H1 (cell line): ENCODE results near the gene CDK5R2. TPM values are rescaled to one million over a fixed set of nuclear protein-coding genes. Genes with fewer than 3 reads are reported as not detected.
A peak's percentile ranks its signal among the peaks of the same experiment; 100 is the strongest.

Experiments used
- CTCF ChIA-PET: fragments of 300-600 bp; sonication (Branson Sonifier 250); formaldehyde crosslinking; loops from one replicate; lab custom pipeline; 2021; ENCODE audit not compliant: partially characterized antibody; lab: Charles Lee
- POLR2A ChIA-PET: fragments of 300-600 bp; sonication (Branson Sonifier 250); formaldehyde crosslinking; loops from one replicate; lab custom pipeline; 2021; ENCODE audit warnings: inconsistent platforms; ENCODE audit not compliant: partially characterized antibody; lab: Charles Lee
- DNase-seq, 2 experiments: peaks; one replicate each; pipeline versions ENCODE4 v3.0.0 to v3.0.0-alpha.2; 2010 to 2022; ENCODE audit warnings: low spot score in 2 of 2, low read depth in 1 of 2, mixed read lengths in 1 of 2
- FAIRE-seq: peaks from 2 replicates; lab custom pipeline; 2011; peaks lifted over from hg19 to GRCh38; lab: Jason Lieb, UNC
- H2AFZ ChIP-seq: 2 replicates; pipeline ENCODE4 v1.8.1; 2012; ENCODE audit warnings: low read length, inconsistent platforms
- H2AK5ac ChIP-seq: 2 replicates; pipeline ENCODE4 v1.6.1; 2013; ENCODE audit warnings: low read depth, low read length
- H2BK120ac ChIP-seq: replicated peaks from 2 replicates; pipeline ENCODE3; 2013; ENCODE audit warnings: low read depth, low read length, inconsistent platforms
- H2BK12ac ChIP-seq: 2 replicates; pipeline ENCODE4 v1.6.1; 2013; ENCODE audit warnings: low read depth, low read length
- H2BK15ac ChIP-seq: 2 replicates; pipeline ENCODE4 v1.6.1; 2013; ENCODE audit warnings: low read length
- H2BK20ac ChIP-seq: 2 replicates; pipeline ENCODE4 v1.6.1; 2013; ENCODE audit warnings: low read length
- H2BK5ac ChIP-seq: 2 replicates; pipeline ENCODE4 v1.6.1; 2013; ENCODE audit warnings: low read depth, low read length
- H3K14ac ChIP-seq: 2 replicates; pipeline ENCODE4 v1.6.1; 2013; ENCODE audit warnings: inconsistent platforms; ENCODE audit not compliant: insufficient read length
- H3K18ac ChIP-seq: 2 replicates; pipeline ENCODE4 v1.6.1; 2013; ENCODE audit warnings: low read length; ENCODE audit errors: extremely low read depth
- H3K23ac ChIP-seq: 2 replicates; pipeline ENCODE4 v1.6.1; 2013; ENCODE audit warnings: inconsistent platforms; ENCODE audit not compliant: insufficient read length
- H3K23me2 ChIP-seq: 2 replicates; pipeline ENCODE4 v1.6.1; 2013; ENCODE audit warnings: low read depth, low read length
- H3K27ac ChIP-seq: 2 replicates; pipeline ENCODE4 v1.6.1; 2011; ENCODE audit warnings: low read depth, low read length, inconsistent platforms
- H3K27me3 ChIP-seq, 4 experiments: replicated peaks in 1 of 4; 1 replicate in 1 of 4; 2 replicates in 3 of 4; pipeline versions ENCODE4 v1.6.1 to v1.8.1; 2011 to 2013; ENCODE audit warnings: low read length in 3 of 4, mild to moderate bottlenecking in 3 of 4, inconsistent platforms in 2 of 4, mixed read lengths in 2 of 4, moderate library complexity in 1 of 4; ENCODE audit not compliant: control insufficient read depth in 3 of 4, insufficient read depth in 3 of 4; ENCODE audit errors: extremely low read depth in 1 of 4
- H3K36me3 ChIP-seq, 4 experiments: 2 replicates each; pipeline versions ENCODE4 v1.6.1 to v1.8.1; 2011 to 2013; ENCODE audit warnings: mild to moderate bottlenecking in 4 of 4, low read length in 3 of 4, moderate library complexity in 2 of 4, control low read depth in 1 of 4, inconsistent platforms in 1 of 4; ENCODE audit not compliant: insufficient read depth in 4 of 4, control insufficient read depth in 2 of 4
- H3K4ac ChIP-seq: replicated peaks from 2 replicates; pipeline ENCODE3; 2013; ENCODE audit warnings: low read length, low read depth, mixed read lengths, inconsistent platforms; ENCODE audit not compliant: insufficient read length
- H3K4me1 ChIP-seq, 4 experiments: replicated peaks in 1 of 4; 1 replicate in 1 of 4; 2 replicates in 3 of 4; pipeline versions ENCODE4 v1.6.1 to v1.8.1; 2011 to 2013; ENCODE audit warnings: low read length in 3 of 4, inconsistent platforms in 2 of 4, mixed read lengths in 1 of 4; ENCODE audit not compliant: insufficient read depth in 4 of 4, control insufficient read depth in 3 of 4
- H3K4me2 ChIP-seq, 2 experiments: 2 replicates each; pipeline versions ENCODE4 v1.6.1 to v1.8.1; 2011 to 2013; ENCODE audit warnings: low read depth in 2 of 2, low read length in 2 of 2, control low read depth in 1 of 2, inconsistent platforms in 1 of 2, mild to moderate bottlenecking in 1 of 2; ENCODE audit not compliant: insufficient read depth in 1 of 2
- H3K4me3 ChIP-seq, 4 experiments: fragments of 200-600, 300-600 bp in 1 of 4; sonication (generic), shearing (Covaris generic), sonication (Bioruptor Twin) in 1 of 4; 2 replicates each; pipeline versions ENCODE4 v1.5.1 to v1.8.1; 2011 to 2016; ENCODE audit warnings: low read length in 4 of 4, low read depth in 3 of 4, control low read depth in 2 of 4, inconsistent platforms in 2 of 4, mild to moderate bottlenecking in 2 of 4, mixed read lengths in 1 of 4, moderate library complexity in 1 of 4; ENCODE audit not compliant: insufficient read depth in 2 of 4; ENCODE audit errors: extremely low read depth in 1 of 4
- H3K56ac ChIP-seq: replicated peaks from 2 replicates; pipeline ENCODE3; 2013; ENCODE audit warnings: low read depth, mild to moderate bottlenecking, mixed read lengths, low read length, inconsistent platforms; ENCODE audit not compliant: insufficient read length
- H3K79me1 ChIP-seq: 2 replicates; pipeline ENCODE4 v1.6.1; 2013; ENCODE audit warnings: low read depth, low read length, control low read depth
- H3K79me2 ChIP-seq, 2 experiments: 2 replicates each; pipeline versions ENCODE4 v1.6.1 to v1.8.1; 2012 to 2013; ENCODE audit warnings: low read length in 2 of 2, mild to moderate bottlenecking in 2 of 2, inconsistent platforms in 1 of 2; ENCODE audit not compliant: insufficient read depth in 2 of 2, control insufficient read depth in 1 of 2
- H3K9ac ChIP-seq, 4 experiments: replicated peaks in 1 of 4; 1 replicate in 1 of 4; 2 replicates in 3 of 4; pipeline versions ENCODE4 v1.6.1 to v1.8.1; 2011 to 2013; ENCODE audit warnings: low read depth in 3 of 4, low read length in 3 of 4, control low read depth in 2 of 4, mild to moderate bottlenecking in 2 of 4, moderate library complexity in 2 of 4, inconsistent platforms in 1 of 4; ENCODE audit errors: extremely low read depth in 1 of 4
- H3K9me3 ChIP-seq, 2 experiments: 2 replicates each; pipeline versions ENCODE4 v1.6.1 to v1.8.1; 2012 to 2013; ENCODE audit warnings: mild to moderate bottlenecking in 2 of 2, moderate library complexity in 2 of 2, control low read depth in 1 of 2, inconsistent platforms in 1 of 2, low read depth in 1 of 2, low read length in 1 of 2, mixed read lengths in 1 of 2; ENCODE audit not compliant: insufficient read depth in 2 of 2
- H4K20me1 ChIP-seq, 2 experiments: replicated peaks in 1 of 2; 2 replicates each; pipeline versions ENCODE3 to v1.8.1; 2011 to 2013; ENCODE audit warnings: inconsistent platforms in 2 of 2, low read length in 2 of 2, mild to moderate bottlenecking in 1 of 2; ENCODE audit not compliant: insufficient read depth in 2 of 2, control insufficient read depth in 1 of 2
- H4K5ac ChIP-seq: 2 replicates; pipeline ENCODE4 v1.6.1; 2013; ENCODE audit warnings: low read length, low read depth, mixed read lengths, inconsistent platforms; ENCODE audit not compliant: insufficient read length
- H4K8ac ChIP-seq: 2 replicates; pipeline ENCODE4 v1.8.0; 2013; ENCODE audit warnings: mild to moderate bottlenecking, moderate library complexity, low read length, inconsistent platforms; ENCODE audit not compliant: insufficient read depth; ENCODE audit errors: extremely low read depth
- H4K91ac ChIP-seq: replicated peaks from 2 replicates; pipeline ENCODE3; 2013; ENCODE audit warnings: low read length, mixed read lengths, inconsistent platforms; ENCODE audit not compliant: insufficient read length
- EGR1 ChIP-seq: IDR thresholded peaks from 2 replicates; pipeline ENCODE4 v1.6.1; 2011; ENCODE audit warnings: low read depth, low read length, borderline replicate concordance
- SIX5 ChIP-seq: IDR thresholded peaks from 2 replicates; pipeline ENCODE4 v1.6.1; 2011; ENCODE audit warnings: mild to moderate bottlenecking, low read depth, low read length
- TCF12 ChIP-seq: IDR thresholded peaks from 2 replicates; pipeline ENCODE4 v1.6.1; 2011; ENCODE audit warnings: low read depth, mild to moderate bottlenecking, low read length
- ZNF274 ChIP-seq: IDR thresholded peaks from 2 replicates; pipeline ENCODE4 v1.7.0; 2012; ENCODE audit warnings: low read length, borderline replicate concordance; ENCODE audit errors: extremely low read depth
- WGBS, 2 experiments: shearing (Covaris generic) in 1 of 2; methylation state at CpG; one replicate each; pipeline versions ENCODE4 v1.1.6 to v1.1.7; 2013 to 2015; ENCODE audit warnings: low lambda C conversion rate in 2 of 2, mixed read lengths in 2 of 2, inconsistent platforms in 1 of 2, low coverage in 1 of 2, missing lambda C conversion rate in 1 of 2; ENCODE audit not compliant: insufficient replicate concordance in 2 of 2, insufficient coverage in 1 of 2, insufficient read length in 1 of 2; ENCODE audit errors: extremely low coverage in 1 of 2, missing lambda C conversion rate in 1 of 2; 5-methylcytosine and 5-hydroxymethylcytosine counted together
- polyA plus RNA-seq, 7 experiments: library from polyadenylated mRNA; depleted of rRNA in 3 of 7; stranded (reverse) in 5 of 7; unstranded in 2 of 7; fragments of >200 nt in 5 of 7; fragments of 200-250 nt in 2 of 7; gene quantifications; 1 replicate in 5 of 7; 2 replicates in 1 of 7; 4 replicates in 1 of 7; pipeline versions ENCODE4 v1.2.1 to v1.2.3, GENCODE V29; 2011 to 2013; ENCODE audit warnings: missing spikeins in 2 of 7, mixed read lengths in 2 of 7
- total RNA-seq: library from RNA; stranded (reverse); fragmentation: NEBNext Ultra II Directional; extraction: Animal tissue kit (Norgen Biotek cat#: 25700); gene quantifications from 2 replicates; pipeline ENCODE4 v1.2.1, GENCODE V29; 2021

CDK5R2 gene
- total and polyA plus RNA-seq, 2 of the 8 experiments (the other 6 are each of a cell fraction or from before 2014, with no cell fraction given): 0.14 TPM; not detected in 1

DNA sequence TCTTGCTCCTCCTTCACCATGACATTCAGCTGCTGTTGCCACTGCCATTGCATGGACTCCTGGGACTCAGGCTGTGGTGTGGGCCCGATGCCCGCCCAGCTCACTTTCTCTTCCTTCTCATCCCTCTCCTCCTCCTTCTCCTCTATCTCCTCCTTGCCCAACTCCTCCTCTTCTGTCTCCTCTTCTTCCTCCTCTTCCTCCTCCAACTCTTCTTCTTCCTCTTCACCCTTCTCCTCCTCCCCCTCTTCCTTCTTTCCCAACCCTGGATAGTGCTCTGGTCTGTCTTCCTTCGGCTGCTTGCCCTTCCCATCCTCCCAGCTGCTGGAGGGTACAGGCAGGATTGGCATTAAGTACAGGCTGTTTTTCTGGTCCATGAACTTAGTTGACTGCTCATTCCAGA is 44.5 kb downstream of the CDK5R2 start:
- no peak overlapping the region for H3K9ac ChIP-seq
- H3K27ac ChIP-seq: no peak overlapping the region
- no peak overlapping the region for H4K91ac ChIP-seq
- no peaks in the 10 kb centered on the region for H3K9me3 ChIP-seq
- 77% methylated on average over 3 of the region's 3 CpGs; no CpG with 5 or more reads in 1 of the 2 experiments for WGBS, 2 experiments
- H3K23me2 ChIP-seq: peaks cover 10% of the 10 kb centered on the region; the same call in 1 of the 2 replicates
- 0 out of 2 replicates have a peak overlapping the region, but pooled peaks have one; percentile 12 for H2BK15ac ChIP-seq
- DNase-seq (no peak), FAIRE-seq (no peak)
- no peaks in the 10 kb centered on the region for H3K79me2 ChIP-seq
- ChIA-PET POLR2A (no interaction called here), CTCF (interaction anchor here (0.6 to 19.5 kb wide), 18 partner anchors 12 to 308 kb away, joined by 3 to 284 read pairs (median 23); partner anchors contain the start of genes CFAP65, CRYBA2, FEV and IHH)
- no peak overlapping the region for H2BK5ac ChIP-seq
- no peak overlapping the region for H3K14ac ChIP-seq
- no peak overlapping the region for H3K18ac ChIP-seq
- H4K20me1 ChIP-seq: peaks cover 1 to 7% of the 10 kb centered on the region in 2 experiments
- H2AFZ ChIP-seq: no peak overlapping the region
- H3K79me1 ChIP-seq: no peaks in the 10 kb centered on the region
- H3K23ac ChIP-seq: no peak overlapping the region
- no peak overlapping the region for H4K8ac ChIP-seq
- no peak overlapping the region for H2BK120ac ChIP-seq
- no peak overlapping the region for H3K4me3 ChIP-seq
- H2AK5ac ChIP-seq: no peak overlapping the region
- no peak overlapping the region for H3K4ac ChIP-seq
- H3K27me3 ChIP-seq: peaks cover 54 to 73% (median 67%) of the 10 kb centered on the region in 4 experiments
- 0 out of 8 replicates have a peak, but pooled peaks cover 0 to 5% (median 0%) of the 10 kb centered on the region in 4 experiments for H3K36me3 ChIP-seq
- no peak overlapping the region for H2BK20ac ChIP-seq
- no peak overlapping the region for H2BK12ac ChIP-seq
- H3K56ac ChIP-seq: no peak overlapping the region
- no peak overlapping the region; a peak in 1 of 4 replicates for H3K4me2 ChIP-seq
- H3K4me1 ChIP-seq: peaks cover 0 to 28% (median 21%) of the 10 kb centered on the region in 4 experiments; a peak in 6 of 7 replicates
- no peak overlapping the region for H4K5ac ChIP-seq
- no peak for TF ChIP-seq TCF12
- TF ChIP-seq ZNF274: no peak
- no peak for TF ChIP-seq EGR1
- TF ChIP-seq SIX5: no peak
